ENCODE measurements around the gene TTC27. TPM values are rescaled to one million over a fixed set of nuclear protein-coding genes. Genes with fewer than 3 reads are reported as not detected.

TTC27 gene
- total RNA-seq, 4 donors from 2014 or later = 10.5 to 46.2 (median 17.9) TPM

- Histone ChIP-seq H3K27ac (no peak overlapping the region), H3K4me1 (no peaks in the 10 kb centered on the region), H3K4me3 (no peak overlapping the region), H3K27me3 (no peaks in the 10 kb centered on the region), H3K36me3 (no peaks in the 10 kb centered on the region), H3K9me3 (no peaks in the 10 kb centered on the region)
- no peak for DNase-seq
- intact Hi-C loops (cut with DNase I; ENCODE audit: low total_unique reads) = no loop called here
- no peak for TF ChIP-seq CTCF (IDR thresholded peaks at IDR 0.05)
- no peak for TF ChIP-seq POLR2A (IDR thresholded peaks at IDR 0.05)
Measured at GRCh38 chr2:32718752-32719151, 90.9 kb downstream of the TTC27 start.

GRCh38 chr2:32719430-32719829 is 91.6 kb downstream of the TTC27 start:
- Histone ChIP-seq H3K36me3 (no peaks in the 10 kb centered on the region), H3K27me3 (no peaks in the 10 kb centered on the region), H3K4me3 (no peak overlapping the region), H3K9me3 (no peaks in the 10 kb centered on the region), H3K27ac (no peak overlapping the region), H3K4me1 (no peaks in the 10 kb centered on the region)
- no peak for DNase-seq
- intact Hi-C loops (cut with DNase I; ENCODE audit: low total_unique reads) = no loop called here
- TF ChIP-seq POLR2A (IDR thresholded peaks at IDR 0.05) (no peak), CTCF (IDR thresholded peaks at IDR 0.05) (no peak)

- Histone ChIP-seq H3K27me3 (no peaks in the 10 kb centered on the region), H3K27ac (no peak overlapping the region), H3K4me1 (no peaks in the 10 kb centered on the region), H3K4me3 (no peak overlapping the region), H3K9me3 (no peaks in the 10 kb centered on the region), H3K36me3 (no peaks in the 10 kb centered on the region)
- no peak for DNase-seq
- no peak for TF ChIP-seq POLR2A (IDR thresholded peaks at IDR 0.05)
- no peak for TF ChIP-seq CTCF (IDR thresholded peaks at IDR 0.05)
- intact Hi-C loops (cut with DNase I; ENCODE audit: low total_unique reads) = no loop called here
Measured at GRCh38 chr2:32719933-32720716, 92.3 kb downstream of the TTC27 start.

- Histone ChIP-seq H3K27me3 (no peaks in the 10 kb centered on the region), H3K9me3 (no peaks in the 10 kb centered on the region), H3K4me3 (no peak overlapping the region), H3K36me3 (no peaks in the 10 kb centered on the region), H3K4me1 (no peaks in the 10 kb centered on the region), H3K27ac (no peak overlapping the region)
- no peak for TF ChIP-seq CTCF (IDR thresholded peaks at IDR 0.05)
- no peak for TF ChIP-seq POLR2A (IDR thresholded peaks at IDR 0.05)
- intact Hi-C loops (cut with DNase I; ENCODE audit: low total_unique reads) = no loop called here
- no peak for DNase-seq
Measured at GRCh38 chr2:32720771-32721170, 92.9 kb downstream of the TTC27 start.

- no peak overlapping the region for H3K4me3 ChIP-seq
- no peak overlapping the region for H3K27ac ChIP-seq
- no peaks in the 10 kb centered on the region for H3K36me3 ChIP-seq
- no peaks in the 10 kb centered on the region for H3K9me3 ChIP-seq
- H3K27me3 ChIP-seq = no peaks in the 10 kb centered on the region
- intact Hi-C loops (cut with DNase I; ENCODE audit: low total_unique reads) = no loop called here
- DNase-seq = no peak
- no peaks in the 10 kb centered on the region for H3K4me1 ChIP-seq
- TF ChIP-seq POLR2A (IDR thresholded peaks at IDR 0.05) (no peak), CTCF (IDR thresholded peaks at IDR 0.05) (no peak)
Measured at GRCh38 chr2:32721376-32721775, 93.5 kb downstream of the TTC27 start.

All from uterus (tissue), 4 donors.